BE2C (cell line): ENCODE results near the gene CHCHD10.
A peak's percentile ranks its signal among the peaks of the same experiment; 100 is the strongest.

ENCODE experiments used
- DNase-seq: peaks from one replicate; pipeline ENCODE4 v3.0.0-alpha.2; 2020
- H3K27me3 ChIP-seq: fragments of 250-450 bp; sonication (Bioruptor Pico); 2 replicates; pipeline ENCODE4 v1.5.1; 2020; ENCODE audit warnings: mild to moderate bottlenecking
- H3K36me3 ChIP-seq: fragments of 250-450 bp; sonication (Bioruptor Pico); 2 replicates; pipeline ENCODE4 v1.5.1; 2020; ENCODE audit warnings: mild to moderate bottlenecking
- H3K4me1 ChIP-seq: fragments of 250-450 bp; sonication (Bioruptor Pico); 2 replicates; pipeline ENCODE4 v1.5.1; 2020
- H3K4me3 ChIP-seq: 2 replicates; pipeline ENCODE4 v1.5.1; 2011; ENCODE audit warnings: low read depth, low read length
- H3K9me3 ChIP-seq: fragments of 250-450 bp; sonication (Bioruptor Pico); 2 replicates; pipeline ENCODE4 v1.5.1; 2020
- TF ChIP-seq, protein P1 (sequence below): IDR thresholded peaks from 2 replicates; pipeline ENCODE4 v1.5.1; 2012; ENCODE audit warnings: mild to moderate bottlenecking, low read depth, low read length

Gene CHCHD10

DNA sequence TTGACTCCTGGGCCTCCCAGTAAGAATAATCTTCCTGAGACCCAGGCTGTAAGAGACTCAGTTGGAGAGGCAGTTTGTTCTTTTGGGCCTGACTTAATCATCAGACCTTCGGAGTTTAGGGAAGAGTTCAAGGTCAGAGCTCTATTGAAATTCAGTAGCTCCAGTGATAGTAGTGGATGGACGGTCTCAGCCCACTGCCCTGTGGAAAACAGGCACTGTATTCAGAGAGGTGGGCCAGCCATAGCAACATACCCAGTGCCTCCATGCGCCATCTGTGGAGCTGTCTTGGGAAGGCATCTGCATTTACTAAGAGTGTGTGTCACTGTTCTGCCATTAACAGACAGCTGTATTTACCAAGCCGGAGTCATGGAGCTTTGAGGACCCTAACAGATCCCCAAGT is 21.9 kb upstream of the CHCHD10 start:
- Histone ChIP-seq H3K4me3 (no peak overlapping the region), H3K36me3 (peaks cover 22% of the 10 kb centered on the region), H3K27me3 (no peaks in the 10 kb centered on the region), H3K4me1 (peaks cover 14% of the 10 kb centered on the region), H3K9me3 (no peaks in the 10 kb centered on the region)
- DNase-seq: peak; percentile 57
- TF ChIP-seq, protein P1, sequence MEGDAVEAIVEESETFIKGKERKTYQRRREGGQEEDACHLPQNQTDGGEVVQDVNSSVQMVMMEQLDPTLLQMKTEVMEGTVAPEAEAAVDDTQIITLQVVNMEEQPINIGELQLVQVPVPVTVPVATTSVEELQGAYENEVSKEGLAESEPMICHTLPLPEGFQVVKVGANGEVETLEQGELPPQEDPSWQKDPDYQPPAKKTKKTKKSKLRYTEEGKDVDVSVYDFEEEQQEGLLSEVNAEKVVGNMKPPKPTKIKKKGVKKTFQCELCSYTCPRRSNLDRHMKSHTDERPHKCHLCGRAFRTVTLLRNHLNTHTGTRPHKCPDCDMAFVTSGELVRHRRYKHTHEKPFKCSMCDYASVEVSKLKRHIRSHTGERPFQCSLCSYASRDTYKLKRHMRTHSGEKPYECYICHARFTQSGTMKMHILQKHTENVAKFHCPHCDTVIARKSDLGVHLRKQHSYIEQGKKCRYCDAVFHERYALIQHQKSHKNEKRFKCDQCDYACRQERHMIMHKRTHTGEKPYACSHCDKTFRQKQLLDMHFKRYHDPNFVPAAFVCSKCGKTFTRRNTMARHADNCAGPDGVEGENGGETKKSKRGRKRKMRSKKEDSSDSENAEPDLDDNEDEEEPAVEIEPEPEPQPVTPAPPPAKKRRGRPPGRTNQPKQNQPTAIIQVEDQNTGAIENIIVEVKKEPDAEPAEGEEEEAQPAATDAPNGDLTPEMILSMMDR: peak; percentile 31; the same call in 1 of the 2 replicates

DNA sequence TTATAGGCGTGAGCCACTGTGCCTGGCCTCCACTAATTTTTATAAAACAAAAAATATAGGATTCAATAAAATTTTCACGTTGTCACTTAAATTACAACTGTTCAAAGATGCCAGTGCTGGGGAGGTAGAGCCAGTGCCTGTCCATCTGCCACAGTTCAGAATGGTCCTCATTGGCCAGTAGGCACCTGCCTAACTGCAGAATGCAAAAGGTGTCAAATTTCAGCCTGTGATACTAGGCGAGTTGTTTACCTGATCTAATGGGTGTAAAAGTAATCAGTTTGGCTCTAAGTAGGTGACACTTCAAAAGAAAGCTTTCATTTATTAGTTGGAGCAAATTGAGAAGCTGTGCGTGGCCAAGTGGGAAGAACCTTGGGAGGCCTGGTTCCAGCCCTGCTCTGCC is 21.3 kb upstream of the CHCHD10 start:
- no peaks in the 10 kb centered on the region for H3K27me3 ChIP-seq
- no peak overlapping the region for H3K4me3 ChIP-seq
- H3K36me3 ChIP-seq: peaks cover 16% of the 10 kb centered on the region
- no peaks in the 10 kb centered on the region for H3K9me3 ChIP-seq
- DNase-seq: no peak
- TF ChIP-seq, protein P1: no peak
- H3K4me1 ChIP-seq: peaks cover 14% of the 10 kb centered on the region

DNA sequence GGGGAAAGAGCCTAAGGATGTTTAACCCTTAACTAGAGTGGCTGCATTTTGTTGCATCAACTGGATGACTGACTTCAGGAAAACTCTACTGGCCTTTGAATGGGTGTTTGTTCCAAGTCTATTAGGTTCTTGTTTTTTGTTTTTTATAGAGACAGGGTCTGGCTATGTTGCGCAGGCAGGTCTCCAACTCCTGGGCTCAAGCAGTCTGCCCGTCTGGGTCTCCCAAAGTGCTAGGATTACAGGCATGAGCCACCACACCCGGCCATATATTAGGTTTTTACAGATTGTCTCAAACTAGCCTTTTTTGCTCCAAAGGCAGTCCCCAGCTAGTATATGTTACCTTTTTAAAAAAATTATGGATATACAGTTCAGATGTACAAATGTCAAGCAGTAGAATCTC is 20.1 kb upstream of the CHCHD10 start:
- Histone ChIP-seq H3K36me3 (peaks cover 5% of the 10 kb centered on the region; the same call in 1 of the 2 replicates), H3K4me1 (peaks cover 14% of the 10 kb centered on the region)

DNA sequence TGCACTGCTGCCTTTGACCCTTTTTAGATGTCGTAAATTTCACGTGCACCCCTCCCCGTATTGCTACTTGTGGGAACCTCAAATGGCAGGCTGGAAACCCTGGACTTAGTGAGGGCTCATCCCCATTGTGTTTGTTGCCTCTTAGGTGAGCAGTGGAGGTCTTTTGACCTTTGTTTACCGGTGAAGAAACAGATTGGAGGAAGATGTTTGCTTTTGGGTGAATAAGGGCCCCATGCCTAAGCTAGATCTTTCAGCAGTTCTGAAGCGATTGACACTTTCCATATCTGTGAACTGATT is 19.8 kb upstream of the CHCHD10 start:
- TF ChIP-seq, protein P1: no peak
- Histone ChIP-seq H3K4me1 (peaks cover 14% of the 10 kb centered on the region), H3K27me3 (no peaks in the 10 kb centered on the region), H3K4me3 (peak overlapping the region; percentile 70), H3K36me3 (peaks cover 2% of the 10 kb centered on the region; the same call in 1 of the 2 replicates), H3K9me3 (no peaks in the 10 kb centered on the region)
- no peak for DNase-seq

More for the DNA sequence above, 20.1 kb upstream of the CHCHD10 start:
- Histone ChIP-seq H3K4me3 (peak overlapping the region; percentile 70), H3K27me3 (no peaks in the 10 kb centered on the region), H3K9me3 (no peaks in the 10 kb centered on the region)
- TF ChIP-seq, protein P1: no peak
- no peak for DNase-seq

DNA sequence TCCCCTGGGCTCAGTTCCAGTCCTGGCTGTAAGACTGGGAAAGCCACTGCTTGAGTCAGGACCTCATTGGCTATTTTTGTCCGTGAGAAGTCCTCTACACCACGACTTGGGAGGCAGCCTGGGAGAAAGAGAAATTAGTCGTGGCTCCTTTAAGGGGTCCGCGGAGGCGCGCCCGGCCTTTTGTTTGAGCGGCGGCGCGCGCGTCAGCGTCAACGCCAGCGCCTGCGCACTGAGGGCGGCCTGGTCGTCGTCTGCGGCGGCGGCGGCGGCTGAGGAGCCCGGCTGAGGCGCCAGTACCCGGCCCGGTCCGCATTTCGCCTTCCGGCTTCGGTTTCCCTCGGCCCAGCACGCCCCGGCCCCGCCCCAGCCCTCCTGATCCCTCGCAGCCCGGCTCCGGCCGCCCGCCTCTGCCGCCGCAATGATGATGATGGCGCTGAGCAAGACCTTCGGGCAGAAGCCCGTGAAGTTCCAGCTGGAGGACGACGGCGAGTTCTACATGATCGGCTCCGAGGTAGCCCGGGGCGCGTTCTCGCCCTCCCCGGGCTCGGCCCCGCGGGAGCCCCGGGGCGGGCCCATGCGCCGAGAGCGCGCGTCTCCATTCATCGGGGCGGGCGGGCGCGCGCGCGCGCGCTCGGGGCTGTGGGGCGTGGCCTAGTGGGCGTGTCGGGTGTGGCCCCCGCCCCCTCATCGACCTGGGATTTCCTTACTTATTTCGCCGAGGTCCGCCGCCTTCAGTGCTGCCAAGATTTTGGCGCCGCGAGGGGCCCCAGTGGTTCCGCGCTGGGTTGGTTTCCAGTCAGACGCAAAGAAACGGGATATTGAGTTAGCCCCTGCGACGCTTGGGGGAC is 19.2 kb upstream of the CHCHD10 start, which contains the start of gene SMARCB1:
Gene SMARCB1 (plus strand): TSS at position 215 of the 848 bp plus-strand sequence. CDS start 204 bp downstream, at position 419.
- DNase-seq: peak; percentile 91
- H3K36me3 ChIP-seq: no peaks in the 10 kb centered on the region; the same call in 1 of the 2 replicates
- no peaks in the 10 kb centered on the region for H3K9me3 ChIP-seq
- peaks cover 14% of the 10 kb centered on the region for H3K4me1 ChIP-seq
- H3K27me3 ChIP-seq: no peaks in the 10 kb centered on the region
- peak within 1 kb of the TSS; percentile 70 for H3K4me3 ChIP-seq
- TF ChIP-seq, protein P1: no peak

DNA sequence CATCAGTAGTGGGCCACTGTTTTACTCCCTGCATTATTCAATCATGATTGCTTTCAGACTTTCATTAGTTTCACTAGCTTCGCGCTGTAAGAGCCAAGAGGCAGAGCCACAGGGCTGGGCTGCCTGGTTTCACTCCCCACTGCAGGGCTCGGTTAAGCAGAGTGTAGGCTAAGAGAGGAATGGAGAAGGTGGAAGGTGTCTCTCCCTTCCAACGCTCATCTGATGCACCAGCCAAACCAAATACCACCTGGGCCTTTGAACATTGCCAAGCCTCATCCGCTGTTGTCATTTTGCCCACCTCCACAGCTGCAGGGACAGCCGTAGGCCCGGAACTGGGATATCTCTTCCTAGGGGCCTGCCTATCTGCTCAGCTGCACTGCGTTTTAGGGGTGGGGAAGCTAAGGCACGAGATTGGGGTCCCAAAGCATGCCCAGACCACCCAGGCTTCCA is 18.5 kb upstream of the CHCHD10 start:
- Histone ChIP-seq H3K9me3 (no peaks in the 10 kb centered on the region), H3K4me3 (peak overlapping the region; percentile 70), H3K27me3 (no peaks in the 10 kb centered on the region), H3K4me1 (peaks cover 15% of the 10 kb centered on the region), H3K36me3 (no peaks in the 10 kb centered on the region; the same call in 1 of the 2 replicates)
- DNase-seq: no peak
- TF ChIP-seq, protein P1: no peak
